Upper lobe of left lung (tissue), 6 donors: ENCODE data around the gene GLOD5. TPM values are rescaled to one million over a fixed set of nuclear protein-coding genes. Genes with fewer than 3 reads are reported as not detected.

Experiments
- ATAC-seq, 2 donors: fragments of 200-7000 bp; cut with Tn5 transposase; one replicate each; pipeline ENCODE4 v1.9.1; 2022; ENCODE audit warnings: mild to moderate bottlenecking in 2 of 2, moderate library complexity in 2 of 2; ENCODE audit not compliant: low FRiP score in 2 of 2
- DNase-seq, 2 donors: peaks; one replicate each; pipeline ENCODE4 v3.0.0-alpha.2; 2019 to 2020
- H3K27ac ChIP-seq, 4 donors: fragments of 200-600 bp; sonication (generic); one replicate each; pipeline ENCODE4 v1.5.1; 2016 to 2019
- H3K27me3 ChIP-seq, 4 donors: fragments of 200-600 bp; sonication (generic); one replicate each; pipeline ENCODE4 v1.5.1; 2017 to 2019
- H3K36me3 ChIP-seq, 4 donors: fragments of 200-600 bp; sonication (generic); one replicate each; pipeline ENCODE4 v1.5.1; 2016 to 2019
- H3K4me1 ChIP-seq, 4 donors: fragments of 200-600 bp; sonication (generic); one replicate each; pipeline ENCODE4 v1.5.1; 2018 to 2019
- H3K4me3 ChIP-seq, 4 donors: fragments of 200-600 bp; sonication (generic); one replicate each; pipeline ENCODE4 v1.5.1; 2017 to 2019; ENCODE audit warnings: mild to moderate bottlenecking in 2 of 4, moderate library complexity in 1 of 4
- H3K9me3 ChIP-seq, 4 donors: fragments of 200-600 bp; sonication (generic); one replicate each; pipeline ENCODE4 v1.5.1; 2018 to 2019
- CTCF ChIP-seq, 6 experiments: fragments of 450-650 bp in 4 of 6; fragments of 200-600 bp in 2 of 6; sonication (generic) in 2 of 6; IDR thresholded peaks; one replicate each; pipeline ENCODE4 v1.5.1; 2016 to 2019; ENCODE audit warnings: antibody characterized with exemption in 6 of 6
- EP300 ChIP-seq, 4 donors: sonication (generic); formaldehyde crosslinking; IDR thresholded peaks; one replicate each; pipeline ENCODE4 v1.5.1; 2017; ENCODE audit warnings: antibody characterized with exemption in 4 of 4, control low read depth in 2 of 4
- POLR2A ChIP-seq, 4 donors: fragments of 450-650 bp; IDR thresholded peaks; one replicate each; pipeline ENCODE4 v1.5.1; 2016 to 2017; ENCODE audit warnings: antibody characterized with exemption in 4 of 4, mild to moderate bottlenecking in 2 of 4
- POLR2AphosphoS5 ChIP-seq, 2 donors: sonication (generic); formaldehyde crosslinking; IDR thresholded peaks; one replicate each; pipeline ENCODE4 v1.5.1; 2017; ENCODE audit warnings: antibody characterized with exemption in 2 of 2
- WGBS, 2 donors: methylation state at CpG; one replicate each; pipeline ENCODE4 v1.1.5; 2017 to 2018; 5-methylcytosine and 5-hydroxymethylcytosine counted together
- total RNA-seq, 6 donors: library from RNA; depleted of rRNA in 4 of 6; stranded (reverse); fragments of >200 nt in 4 of 6; gene quantifications; one replicate each; pipeline versions ENCODE4 v1.1.0 to v1.2.1, GENCODE V29; 2016 to 2021
- donor health status: DM: no; HTN: no; CAD: no; lungs with moderate emphysema.
- donor health status: DM: no; HTN: yes; CAD: no; lungs with severe emphysema.

Gene GLOD5
- total RNA-seq, 6 donors from 2014 or later: 1.1 to 2.1 (median 2.0) TPM; not detected in 2

GRCh38 chrX:48785186-48785539, 23.6 kb downstream of the GLOD5 start:
- no peak overlapping the region for H3K27ac ChIP-seq
- WGBS, 2 donors: 90% methylated on average over 1 of the region's 1 CpG; no CpG with 5 or more reads in 1 of the 2 donors
- H3K36me3 ChIP-seq: no peaks in the 10 kb centered on the region
- no peaks in the 10 kb centered on the region for H3K27me3 ChIP-seq
- no peak for ATAC-seq
- no peak overlapping the region for H3K4me3 ChIP-seq
- no peak for DNase-seq
- H3K9me3 ChIP-seq: no peaks in the 10 kb centered on the region
- TF ChIP-seq POLR2A (IDR thresholded peaks at IDR 0.05) (no peak), POLR2AphosphoS5 (IDR thresholded peaks at IDR 0.05) (no peak), CTCF (IDR thresholded peaks at IDR 0.05) (no peak), EP300 (IDR thresholded peaks at IDR 0.05) (no peak)
- no peaks in the 10 kb centered on the region for H3K4me1 ChIP-seq

- Histone ChIP-seq H3K27me3 (no peaks in the 10 kb centered on the region), H3K4me1 (no peaks in the 10 kb centered on the region), H3K4me3 (no peak overlapping the region), H3K9me3 (no peaks in the 10 kb centered on the region), H3K36me3 (no peaks in the 10 kb centered on the region), H3K27ac (no peak overlapping the region)
- WGBS, 2 donors: 71 to 84% methylated on average over 7 to 16 of the region's 16 CpGs
- ATAC-seq (no peak), DNase-seq (no peak)
- TF ChIP-seq EP300 (IDR thresholded peaks at IDR 0.05) (no peak), POLR2AphosphoS5 (IDR thresholded peaks at IDR 0.05) (no peak), CTCF (IDR thresholded peaks at IDR 0.05) (no peak), POLR2A (IDR thresholded peaks at IDR 0.05) (no peak)
These were observed 24.1 kb downstream of the GLOD5 start for GRCh38 chrX:48785540-48786214.

- H3K9me3 ChIP-seq: no peaks in the 10 kb centered on the region
- TF ChIP-seq POLR2AphosphoS5 (IDR thresholded peaks at IDR 0.05) (no peak), CTCF (IDR thresholded peaks at IDR 0.05) (no peak), EP300 (IDR thresholded peaks at IDR 0.05) (no peak), POLR2A (IDR thresholded peaks at IDR 0.05) (no peak)
- no peak within 1 kb of the TSS for H3K4me3 ChIP-seq
- no peaks in the 10 kb centered on the region for H3K36me3 ChIP-seq
- no peak within 1 kb of the TSS for H3K27ac ChIP-seq
- no peak for DNase-seq
- no peaks in the 10 kb centered on the region for H3K4me1 ChIP-seq
- H3K27me3 ChIP-seq: no peaks in the 10 kb centered on the region
- WGBS, 2 donors: 75% methylated on average over 6 of the region's 7 CpGs; no CpG with 5 or more reads in 1 of the 2 donors
- ATAC-seq: no peak
These were observed 24.8 kb downstream of the GLOD5 start, which contains the start of gene GATA1 for GRCh38 chrX:48786341-48786800. Gene GATA1 (plus strand): TSS chrX:48786590. CDS start chrX:48791110, 4,520 bp downstream.

- H3K27me3 ChIP-seq: no peaks in the 10 kb centered on the region
- H3K36me3 ChIP-seq: no peaks in the 10 kb centered on the region
- no peak for TF ChIP-seq EP300 (IDR thresholded peaks at IDR 0.05)
- TF ChIP-seq POLR2A (IDR thresholded peaks at IDR 0.05): no peak
- no peak for TF ChIP-seq CTCF (IDR thresholded peaks at IDR 0.05)
- TF ChIP-seq POLR2AphosphoS5 (IDR thresholded peaks at IDR 0.05): no peak
- DNase-seq (no peak), ATAC-seq (no peak)
- WGBS, 2 donors: 60 to 81% methylated on average over 6 of the region's 6 CpGs
- no peak overlapping the region for H3K27ac ChIP-seq
- H3K4me1 ChIP-seq: no peaks in the 10 kb centered on the region
- no peak overlapping the region for H3K4me3 ChIP-seq
- H3K9me3 ChIP-seq: no peaks in the 10 kb centered on the region
These were observed 25.4 kb downstream of the GLOD5 start for GRCh38 chrX:48786825-48787504.
